Stimulated activated CD4-positive, alpha-beta T cell treated with anti-CD3 and anti-CD28 coated beads, Interleukin-15, amount 100 ng/mL, for 48 hours (primary cell): ENCODE data around the gene HDHD3.

ENCODE experiments used
- DNase-seq, 2 donors: peaks; one replicate each; pipeline ENCODE4 v3.0.0-alpha.2; 2020; ENCODE audit warnings: low read depth in 2 of 2

HDHD3 gene

GRCh38 chr9:113337714-113338113 lies 39.1 kb downstream of the HDHD3 start:
- DNase-seq: no peak

DNA sequence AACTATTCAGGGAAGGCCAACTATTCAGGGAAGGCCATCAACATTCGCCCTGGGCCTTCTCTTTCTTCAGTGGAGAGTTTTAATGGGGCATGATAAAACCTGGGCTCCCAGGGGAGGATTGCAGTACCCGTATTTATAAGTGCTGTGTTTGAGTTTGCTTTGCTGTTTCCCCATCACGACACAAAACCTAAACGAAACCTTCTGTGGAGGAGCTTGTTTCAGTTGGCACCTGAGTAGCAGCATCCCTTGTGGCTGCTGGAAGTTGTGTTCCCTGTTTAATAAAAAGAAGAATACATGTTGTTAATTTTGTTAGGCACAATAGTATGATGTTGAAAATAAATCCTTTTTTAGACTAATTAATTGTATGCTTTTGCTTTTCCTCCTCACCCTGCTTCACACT lies 45.0 kb downstream of the HDHD3 start:
- no peak for DNase-seq

GRCh38 chr9:113328045-113328782 lies 48.6 kb downstream of the HDHD3 start:
- DNase-seq: no peak

DNA sequence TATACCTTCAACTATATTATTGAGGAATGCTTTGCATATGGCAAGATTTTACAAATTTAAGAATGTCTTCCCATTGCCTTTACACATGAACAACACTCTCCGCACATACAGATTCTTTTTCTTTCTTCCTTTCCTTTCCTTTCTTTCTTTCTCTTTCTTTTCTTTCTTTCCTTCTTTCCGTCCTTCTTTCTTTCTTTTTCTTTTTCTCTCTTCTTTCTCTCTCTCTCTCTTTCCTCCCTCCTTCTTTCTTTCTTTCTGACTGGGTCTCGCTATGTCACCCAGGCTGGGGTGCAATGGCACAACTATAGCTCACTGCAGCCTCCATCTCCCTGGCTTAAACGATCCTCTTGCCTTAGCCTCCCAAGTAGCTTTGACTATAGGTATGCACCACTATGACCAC lies 50.6 kb downstream of the HDHD3 start:
- DNase-seq: no peak
